ENCODE data around the gene CHST12. TPM values are rescaled to one million over a fixed set of nuclear protein-coding genes. Genes with fewer than 3 reads are reported as not detected.
"Not testable (repeated sequence)": the region's sequence is repeated elsewhere in the genome, so short reads cannot be mapped to it uniquely, and the experiment has no call there.

The CHST12 gene
- total RNA-seq, 1 donor from 2014 or later: 4.1 TPM

DNA sequence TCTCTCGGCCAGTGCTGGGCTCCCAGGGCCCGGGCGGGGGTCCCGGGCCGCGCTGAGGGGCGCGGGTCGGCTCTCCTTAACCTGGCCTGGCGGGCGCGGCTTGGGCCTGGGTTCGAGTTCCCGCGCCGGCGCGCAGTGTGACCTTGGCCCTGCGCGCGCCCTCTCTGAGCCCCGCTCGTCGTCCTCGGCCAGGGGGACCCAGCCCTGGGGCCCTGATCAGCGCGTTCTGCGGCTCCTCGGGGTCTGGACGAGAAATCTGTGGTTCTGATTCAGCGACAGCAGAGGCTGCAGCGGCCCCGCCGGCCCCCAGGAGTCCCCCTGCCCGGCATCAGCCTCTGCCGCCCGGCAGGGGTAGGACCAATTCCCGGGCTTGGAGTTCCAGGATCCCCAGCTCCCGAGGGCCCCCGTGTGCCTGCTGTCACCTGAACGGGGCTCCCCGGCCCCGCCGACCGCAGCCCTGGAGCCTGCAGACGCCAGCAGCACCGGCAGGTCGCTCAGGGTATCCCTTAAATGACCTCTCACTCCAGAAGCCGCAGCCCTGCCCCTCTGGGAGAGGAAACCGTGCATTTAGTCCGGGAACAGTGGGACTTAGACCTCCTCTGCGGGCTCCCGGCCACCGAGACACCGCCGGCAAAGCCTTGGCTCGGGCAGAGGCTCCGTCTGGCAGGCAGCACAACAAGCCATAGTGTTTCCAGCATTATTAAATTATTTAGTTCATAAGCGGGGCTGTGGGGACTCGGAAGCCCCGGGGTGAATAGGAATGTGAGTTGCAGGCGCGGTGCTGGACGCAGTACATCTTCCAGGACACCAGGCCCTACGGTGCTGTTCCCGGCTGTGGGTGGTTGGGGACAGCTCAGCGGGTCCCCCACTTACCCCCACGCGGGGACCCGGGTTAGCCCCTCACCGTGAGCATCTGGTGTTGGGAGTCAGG lies 572 bp downstream of the CHST12 start:
- peak in 1 of 2 donors; percentile 45 for DNase-seq (ENCODE audit: low read depth in 2 of 2)

DNA sequence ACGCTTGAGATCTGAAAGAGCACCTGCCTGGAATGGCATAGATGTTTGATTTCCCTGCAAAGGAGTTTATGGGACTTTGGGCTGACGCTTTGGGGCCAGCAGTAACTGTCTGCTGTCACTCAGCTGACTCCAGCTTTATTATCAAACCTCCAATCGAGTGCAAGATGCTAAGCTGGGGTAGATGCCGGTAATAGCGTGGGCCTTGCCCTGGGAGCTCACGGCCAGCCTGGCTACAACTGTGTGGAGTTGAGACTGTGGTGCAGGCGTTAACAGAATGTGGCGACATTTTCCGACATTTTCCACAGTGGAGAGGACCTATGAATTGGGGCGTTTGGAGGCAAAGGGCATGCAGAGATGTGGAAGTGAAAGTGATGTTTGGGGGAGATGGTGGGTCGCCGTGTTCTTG lies 1.3 kb downstream of the CHST12 start:
- no peak for DNase-seq (ENCODE audit: low read depth in 2 of 2)

- no peak for DNase-seq (ENCODE audit: low read depth in 2 of 2)
Observed at GRCh38 chr7:2405201-2405600, 1.8 kb downstream of the CHST12 start.

DNA sequence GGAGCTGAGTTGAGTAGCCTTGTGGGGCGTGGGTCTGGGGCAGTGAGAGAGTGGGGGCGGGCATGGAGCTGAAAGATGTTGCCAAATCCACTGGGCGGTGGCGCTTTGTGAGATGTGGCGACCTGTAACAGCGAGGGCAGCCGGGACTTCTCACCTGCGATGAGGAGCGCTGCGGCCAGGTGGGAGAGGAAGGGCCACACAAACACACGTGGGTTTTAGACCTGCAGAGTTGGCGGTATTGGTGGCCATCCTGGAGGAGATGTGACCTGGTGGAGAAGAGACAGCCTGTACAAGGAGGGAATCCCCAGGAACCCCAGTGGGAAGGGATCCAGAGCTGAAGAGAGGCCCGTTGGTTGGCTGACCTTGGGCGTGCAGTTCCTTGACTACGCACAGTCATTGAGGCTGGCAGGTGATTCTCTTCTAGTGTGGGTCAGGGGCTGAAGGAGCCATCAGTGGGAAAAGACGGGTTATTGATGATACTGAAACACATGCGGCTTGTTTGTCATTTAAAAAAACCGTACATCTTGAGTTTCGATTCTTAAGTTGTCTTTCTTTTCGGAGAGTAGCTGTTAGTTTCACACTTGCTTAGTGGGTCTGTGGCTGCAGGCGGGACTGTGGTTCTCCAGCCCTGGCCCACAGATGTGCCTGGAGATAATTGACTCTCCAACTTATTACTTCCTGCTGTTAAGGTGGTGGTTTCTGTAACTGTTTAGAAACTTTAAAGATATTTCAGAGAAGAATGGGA lies 2.4 kb downstream of the CHST12 start:
- DNase-seq (ENCODE audit: low read depth in 2 of 2): no peak

- peak; percentile 57 to 88 for DNase-seq (ENCODE audit: low read depth in 2 of 2)
Observed at GRCh38 chr7:2409745-2410414, 6.5 kb downstream of the CHST12 start.

- DNase-seq (ENCODE audit: low read depth in 2 of 2): no peak
Observed at GRCh38 chr7:2411049-2411448, 7.6 kb downstream of the CHST12 start.

- DNase-seq (ENCODE audit: low read depth in 2 of 2): peak in 1 of 2 donors; percentile 18
Observed at GRCh38 chr7:2411815-2412586, 8.6 kb downstream of the CHST12 start.

DNA sequence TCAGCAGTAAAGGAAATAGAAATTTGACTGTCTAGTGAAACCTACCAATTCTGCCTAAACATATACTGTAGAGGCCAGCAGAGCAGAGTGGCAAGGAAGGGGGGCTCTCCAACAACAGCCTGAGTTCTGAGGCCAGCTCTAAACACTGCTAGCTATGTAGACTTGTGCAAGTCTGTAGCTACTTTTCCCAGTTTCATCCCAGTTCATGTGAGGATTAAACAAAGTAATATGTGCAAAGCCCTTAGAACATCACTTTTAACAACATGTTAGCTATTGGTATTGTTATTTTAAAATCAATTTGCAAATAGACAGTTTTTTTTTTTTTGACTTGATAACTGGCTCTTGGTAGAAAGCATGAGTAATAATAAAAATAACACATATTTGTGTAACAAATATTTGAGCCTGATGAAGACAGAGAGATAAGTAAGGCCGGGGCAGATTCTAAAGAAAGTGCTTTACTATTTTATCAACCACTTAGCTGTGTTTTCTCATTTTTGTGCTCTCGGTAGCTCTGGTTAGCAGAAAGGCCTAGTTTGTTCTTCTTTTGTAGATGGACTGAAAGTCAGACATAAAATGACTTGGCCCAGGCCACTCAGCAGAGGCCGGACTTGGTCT lies 9.3 kb downstream of the CHST12 start:
- DNase-seq (ENCODE audit: low read depth in 2 of 2): peak in 1 of 2 donors; percentile 9

- no peak for DNase-seq (ENCODE audit: low read depth in 2 of 2)
Observed at GRCh38 chr7:2416063-2416462, 12.7 kb downstream of the CHST12 start.

DNA sequence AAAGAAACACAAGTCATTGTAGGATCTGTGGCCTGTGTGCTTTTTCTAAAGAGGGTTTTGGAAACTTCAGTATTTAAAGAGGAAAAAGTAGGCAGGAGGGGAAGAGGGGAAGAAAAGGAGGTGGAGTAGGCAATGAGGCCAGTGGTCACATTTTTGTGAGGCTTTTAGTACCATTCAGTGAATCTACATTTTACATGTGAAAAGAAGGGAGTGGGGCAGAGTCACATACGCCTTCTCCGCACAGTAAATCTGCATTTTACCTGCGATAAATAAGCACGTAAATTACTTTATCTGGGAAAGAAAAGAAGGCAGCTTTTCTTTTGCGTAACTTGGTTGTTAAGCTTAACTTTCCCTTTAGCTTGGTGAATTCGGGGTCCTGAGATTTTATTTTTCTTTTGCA lies 13.2 kb downstream of the CHST12 start:
- no peak for DNase-seq (ENCODE audit: low read depth in 2 of 2)

DNA sequence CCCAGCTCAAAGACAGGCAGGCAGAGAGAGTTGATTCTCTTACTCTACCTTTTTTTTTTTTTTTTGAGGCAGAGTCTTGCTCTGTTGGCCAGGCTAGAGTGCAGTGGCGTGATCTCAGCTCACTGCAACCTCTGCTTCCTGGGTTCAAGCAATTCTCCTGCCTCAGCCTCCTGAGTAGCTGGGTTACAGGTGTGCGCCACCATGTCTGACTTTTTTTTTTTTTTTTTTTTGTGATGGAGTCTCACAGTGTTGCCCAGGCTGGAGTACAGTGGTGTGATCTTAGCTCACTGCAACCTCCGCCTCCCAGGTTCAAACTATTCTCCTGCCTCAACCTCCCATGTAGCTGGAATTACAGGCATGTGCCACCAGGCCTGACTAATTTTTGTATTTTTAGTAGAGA lies 13.8 kb downstream of the CHST12 start:
- DNase-seq (ENCODE audit: low read depth in 2 of 2): not testable (repeated sequence)

DNA sequence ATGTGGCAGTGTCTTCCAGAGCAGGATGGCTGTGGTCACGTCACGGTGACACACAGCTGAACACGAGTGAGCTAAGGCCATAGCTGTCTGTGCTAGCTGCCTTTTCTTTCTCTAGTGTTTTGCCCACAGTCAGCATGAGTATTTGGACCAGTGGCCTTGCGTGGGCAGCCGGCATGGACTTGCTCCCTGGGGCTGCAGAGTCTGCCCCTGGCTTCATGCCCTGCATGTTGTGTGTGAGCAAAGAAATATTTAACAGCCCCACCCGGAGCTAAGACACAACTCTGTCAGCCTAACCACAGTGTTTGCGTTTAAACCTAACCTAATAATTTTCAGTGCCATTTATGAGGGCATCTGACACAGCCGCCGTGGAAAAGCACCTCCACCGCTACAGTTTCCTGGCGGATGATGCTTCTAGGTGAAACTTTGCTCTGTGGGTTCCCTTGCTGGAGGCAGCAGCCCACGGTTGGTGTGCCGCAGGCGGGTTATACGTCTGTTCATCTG lies 14.6 kb downstream of the CHST12 start:
- DNase-seq (ENCODE audit: low read depth in 2 of 2): no peak

GRCh38 chr7:2420216-2420933 lies 17.0 kb downstream of the CHST12 start:
- no peak for DNase-seq (ENCODE audit: low read depth in 2 of 2)

DNA sequence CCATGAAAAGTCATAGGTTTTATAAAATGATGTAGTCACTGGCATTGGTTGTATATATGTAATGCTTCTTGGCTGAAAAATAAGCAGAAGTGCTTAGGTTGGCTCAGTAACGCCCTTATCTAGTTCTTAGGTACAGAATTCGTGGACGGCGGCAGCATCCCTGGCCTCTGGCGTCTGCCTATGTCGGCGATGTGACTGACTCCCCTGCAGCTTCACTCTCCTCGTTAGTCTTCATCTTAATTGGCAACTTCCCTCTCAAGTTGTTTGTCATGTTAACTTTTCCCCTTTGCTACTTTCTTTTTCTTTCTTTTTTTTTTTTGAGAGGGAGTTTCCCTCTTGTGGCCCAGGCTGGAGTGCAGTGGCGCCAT lies 18.5 kb downstream of the CHST12 start:
- DNase-seq (ENCODE audit: low read depth in 2 of 2): no peak

- DNase-seq (ENCODE audit: low read depth in 2 of 2): no peak
Observed at GRCh38 chr7:2425749-2426148, 22.3 kb downstream of the CHST12 start.

GRCh38 chr7:2431260-2431867 lies 28.0 kb downstream of the CHST12 start:
- peak in 1 of 2 donors; percentile 37 for DNase-seq (ENCODE audit: low read depth in 2 of 2)

DNA sequence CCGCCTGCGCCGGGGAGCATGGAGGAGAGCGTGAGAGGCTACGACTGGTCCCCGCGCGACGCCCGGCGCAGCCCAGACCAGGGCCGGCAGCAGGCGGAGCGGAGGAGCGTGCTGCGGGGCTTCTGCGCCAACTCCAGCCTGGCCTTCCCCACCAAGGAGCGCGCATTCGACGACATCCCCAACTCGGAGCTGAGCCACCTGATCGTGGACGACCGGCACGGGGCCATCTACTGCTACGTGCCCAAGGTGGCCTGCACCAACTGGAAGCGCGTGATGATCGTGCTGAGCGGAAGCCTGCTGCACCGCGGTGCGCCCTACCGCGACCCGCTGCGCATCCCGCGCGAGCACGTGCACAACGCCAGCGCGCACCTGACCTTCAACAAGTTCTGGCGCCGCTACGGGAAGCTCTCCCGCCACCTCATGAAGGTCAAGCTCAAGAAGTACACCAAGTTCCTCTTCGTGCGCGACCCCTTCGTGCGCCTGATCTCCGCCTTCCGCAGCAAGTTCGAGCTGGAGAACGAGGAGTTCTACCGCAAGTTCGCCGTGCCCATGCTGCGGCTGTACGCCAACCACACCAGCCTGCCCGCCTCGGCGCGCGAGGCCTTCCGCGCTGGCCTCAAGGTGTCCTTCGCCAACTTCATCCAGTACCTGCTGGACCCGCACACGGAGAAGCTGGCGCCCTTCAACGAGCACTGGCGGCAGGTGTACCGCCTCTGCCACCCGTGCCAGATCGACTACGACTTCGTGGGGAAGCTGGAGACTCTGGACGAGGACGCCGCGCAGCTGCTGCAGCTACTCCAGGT lies 29.7 kb downstream of the CHST12 start:
- no peak for DNase-seq (ENCODE audit: low read depth in 2 of 2)

DNA sequence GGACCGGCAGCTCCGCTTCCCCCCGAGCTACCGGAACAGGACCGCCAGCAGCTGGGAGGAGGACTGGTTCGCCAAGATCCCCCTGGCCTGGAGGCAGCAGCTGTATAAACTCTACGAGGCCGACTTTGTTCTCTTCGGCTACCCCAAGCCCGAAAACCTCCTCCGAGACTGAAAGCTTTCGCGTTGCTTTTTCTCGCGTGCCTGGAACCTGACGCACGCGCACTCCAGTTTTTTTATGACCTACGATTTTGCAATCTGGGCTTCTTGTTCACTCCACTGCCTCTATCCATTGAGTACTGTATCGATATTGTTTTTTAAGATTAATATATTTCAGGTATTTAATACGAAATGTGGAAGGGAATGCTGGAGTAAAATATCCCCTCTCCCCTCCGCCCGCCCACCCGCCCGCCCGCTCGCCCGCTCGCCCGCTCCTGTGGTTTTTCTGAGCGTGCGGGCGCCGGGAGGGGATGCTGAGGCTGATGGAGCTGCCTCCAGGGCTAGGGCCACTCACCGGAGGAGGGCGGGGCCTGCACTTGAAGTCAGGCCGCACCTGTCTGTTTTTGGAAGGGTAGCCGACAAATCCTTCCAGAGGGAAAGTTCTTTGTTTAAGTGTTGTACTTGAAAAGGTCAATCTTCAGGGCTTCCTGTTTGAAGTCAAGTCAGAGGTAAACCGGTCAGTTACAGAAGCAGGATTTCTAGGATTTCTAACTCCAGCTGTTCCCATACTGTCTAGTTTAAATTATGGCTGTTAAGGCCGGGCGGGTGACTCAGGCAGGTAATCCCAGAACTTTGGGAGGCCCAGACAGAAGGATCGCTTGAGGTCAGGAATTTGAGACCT lies 30.5 kb downstream of the CHST12 start:
- no peak for DNase-seq (ENCODE audit: low read depth in 2 of 2)

Data from dermis microvascular lymphatic vessel endothelial cell (primary cell).